K562 (cell line): ENCODE measurements around the gene SMG6.

Source experiments
- MTA1 ChIP-seq: fragments of 450-650 bp; IDR thresholded peaks from 2 replicates; pipeline ENCODE4 v1.6.1; 2017; ENCODE audit warnings: borderline replicate concordance
- ZNF384 ChIP-seq: IDR thresholded peaks from 2 replicates; pipeline ENCODE4 v1.6.1; 2012; ENCODE audit warnings: low read depth, low read length, improper control_type of control experiment
- ZNF512 ChIP-seq: IDR thresholded peaks from 2 replicates; pipeline ENCODE4 v1.6.1; 2016; ENCODE audit warnings: missing genetic modification characterization, missing compliant biosample characterization

GRCh38 chr17:2247005-2247404 is 56.6 kb downstream of the SMG6 start:
- no peak for TF ChIP-seq MTA1
- no peak for TF ChIP-seq ZNF512
- TF ChIP-seq ZNF384: no peak
